Esophagus squamous epithelium (tissue), 4 donors: ENCODE results near the gene INPPL1.

Source experiments
- CTCF ChIP-seq, 6 experiments: fragments of 450-650 bp in 4 of 6; fragments of 200-600 bp in 2 of 6; sonication (generic) in 2 of 6; IDR thresholded peaks; one replicate each; pipeline ENCODE4 v1.5.1; 2016 to 2019; ENCODE audit warnings: antibody characterized with exemption in 6 of 6, mild to moderate bottlenecking in 4 of 6, moderate library complexity in 4 of 6
- POLR2A ChIP-seq, 4 donors: fragments of 450-650 bp; IDR thresholded peaks; one replicate each; pipeline ENCODE4 v1.6.1; 2017; ENCODE audit warnings: antibody characterized with exemption in 4 of 4, mild to moderate bottlenecking in 4 of 4, moderate library complexity in 3 of 4

- TF ChIP-seq CTCF (IDR thresholded peaks at IDR 0.05) (no peak), POLR2A (IDR thresholded peaks at IDR 0.05) (no peak)
Measured at GRCh38 chr11:72242141-72242540, 17.6 kb downstream of the INPPL1 start.
